ENCODE data around the gene PTPRQ.

PTPRQ gene

DNA sequence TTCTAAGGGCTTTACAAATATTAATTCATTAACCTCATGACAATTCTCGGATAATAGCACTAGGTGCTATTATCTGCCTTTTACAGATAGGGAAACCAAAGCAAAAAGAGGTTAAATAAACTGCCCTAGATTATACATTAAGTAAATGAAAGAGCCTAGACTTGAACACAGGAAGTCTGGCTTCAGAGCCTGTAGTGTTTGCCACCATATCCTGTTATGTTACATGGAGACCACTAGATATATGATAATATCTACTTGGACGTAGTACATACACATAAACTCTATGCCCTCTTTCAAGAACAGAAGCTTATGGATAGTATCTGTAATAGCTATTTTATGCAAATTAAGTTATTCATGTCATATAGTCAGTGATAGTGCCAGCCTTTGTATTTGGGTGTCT is 246.5 kb downstream of the PTPRQ start:
- no peak overlapping the region for H3K4me3 ChIP-seq (ENCODE audit: low read depth, low read length)
- DNase-seq (ENCODE audit: low read depth): no peak
- no peak for TF ChIP-seq POLR2A (IDR thresholded peaks at IDR 0.05; ENCODE audit: extremely low read depth, insufficient read length)
- no peak for TF ChIP-seq CTCF (IDR thresholded peaks at IDR 0.05; ENCODE audit: low read depth, low read length)
- no peak for TF ChIP-seq MYC (IDR thresholded peaks at IDR 0.05; ENCODE audit: low read depth, low read length)
- TF ChIP-seq MAX (IDR thresholded peaks at IDR 0.05; ENCODE audit: low read depth, low read length): no peak

- no peak for TF ChIP-seq POLR2A (IDR thresholded peaks at IDR 0.05; ENCODE audit: extremely low read depth, insufficient read length)
- H3K4me3 ChIP-seq (ENCODE audit: low read depth, low read length): no peak overlapping the region
- DNase-seq (ENCODE audit: low read depth): no peak
These were observed 248.1 kb downstream of the PTPRQ start for GRCh38 chr12:80692114-80692513.

DNA sequence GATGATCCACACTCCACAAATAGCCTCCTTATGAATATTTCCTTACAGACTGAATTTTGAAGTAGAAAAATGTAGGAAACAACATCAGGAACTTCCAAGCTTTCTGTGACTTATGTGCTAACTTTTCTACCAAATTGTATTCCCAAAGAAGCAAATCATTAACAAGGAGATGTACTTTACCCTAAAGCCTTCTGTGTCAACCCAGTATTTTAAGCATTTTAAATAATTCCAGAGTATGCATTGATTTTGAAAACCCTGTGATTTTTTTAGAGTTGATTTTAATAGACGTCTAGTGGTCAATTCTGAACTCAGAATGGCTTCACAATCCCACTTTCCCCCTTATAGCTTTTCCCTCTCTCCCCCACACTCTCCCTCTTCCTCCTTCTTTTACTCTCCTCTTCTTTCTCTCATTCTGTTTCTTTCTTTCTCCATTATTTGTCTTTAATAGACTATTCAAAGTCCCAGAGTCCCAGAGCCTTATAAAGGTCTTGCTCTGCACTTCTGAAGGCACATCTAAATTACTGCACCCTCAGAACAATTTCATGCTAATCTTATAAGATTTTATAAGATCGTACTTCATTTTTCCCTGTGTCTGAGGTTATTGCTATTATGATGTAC is 253.3 kb downstream of the PTPRQ start:
- DNase-seq (ENCODE audit: low read depth): no peak
- no peak for TF ChIP-seq MYC (IDR thresholded peaks at IDR 0.05; ENCODE audit: low read depth, low read length)
- no peak overlapping the region for H3K4me3 ChIP-seq (ENCODE audit: low read depth, low read length)

DNA sequence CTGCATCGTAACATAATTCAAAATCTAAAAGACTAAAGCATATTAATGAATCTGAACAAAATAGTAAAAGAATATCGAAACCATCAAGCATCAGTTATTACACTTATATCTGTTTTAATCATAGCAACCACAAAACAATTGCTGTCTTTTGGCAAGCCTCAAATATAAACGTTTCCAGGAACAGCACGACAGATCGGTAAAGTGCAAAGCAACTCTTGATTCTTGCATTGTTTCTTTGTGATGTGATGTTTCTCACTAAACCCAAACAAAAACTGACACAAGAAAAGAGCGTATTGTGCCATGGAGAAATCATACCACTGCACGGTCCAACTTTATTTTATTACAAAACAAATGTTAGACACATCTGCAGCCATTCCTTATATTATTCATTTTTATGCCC is 254.2 kb downstream of the PTPRQ start:
- H3K4me3 ChIP-seq (ENCODE audit: low read depth, low read length): no peak overlapping the region
- no peak for DNase-seq (ENCODE audit: low read depth)
- TF ChIP-seq MYC (IDR thresholded peaks at IDR 0.05; ENCODE audit: low read depth, low read length) (no peak), POLR2A (IDR thresholded peaks at IDR 0.05; ENCODE audit: extremely low read depth, insufficient read length) (no peak), CTCF (IDR thresholded peaks at IDR 0.05; ENCODE audit: low read depth, low read length) (no peak), MAX (IDR thresholded peaks at IDR 0.05; ENCODE audit: low read depth, low read length) (no peak)

DNA sequence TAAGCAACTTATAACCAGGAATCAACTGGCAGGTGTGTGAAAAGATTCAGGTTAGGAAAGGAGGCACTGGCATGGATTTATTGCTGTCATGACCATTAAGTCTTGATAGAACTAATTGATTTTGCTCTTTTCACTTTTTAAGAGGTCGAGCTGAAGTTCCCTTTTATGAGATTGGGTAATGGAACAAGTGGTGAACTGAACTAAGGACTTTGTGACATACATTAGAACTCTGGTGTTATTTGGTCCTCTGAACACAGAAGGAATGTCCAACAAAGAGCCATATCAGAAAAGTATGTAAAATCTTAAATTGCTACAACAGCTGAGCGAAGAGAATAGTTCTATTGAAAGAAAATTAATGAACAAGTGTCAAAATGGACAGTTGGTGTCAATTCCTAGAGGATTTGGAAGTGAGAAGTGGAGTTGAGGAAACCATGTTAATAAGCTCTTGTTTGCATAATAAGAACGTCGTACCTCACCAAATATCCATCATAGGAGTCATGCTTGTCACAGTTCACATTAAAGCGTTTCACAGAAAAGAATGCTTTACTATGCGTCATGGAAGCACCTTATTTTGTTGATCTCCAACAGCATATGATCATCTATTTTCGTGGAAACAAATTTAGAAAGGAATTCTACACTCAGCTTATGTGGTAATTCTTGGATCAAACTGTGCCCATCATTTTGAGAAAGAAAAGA is 255.0 kb downstream of the PTPRQ start:
- DNase-seq (ENCODE audit: low read depth): no peak
- no peak for TF ChIP-seq MAX (IDR thresholded peaks at IDR 0.05; ENCODE audit: low read depth, low read length)
- no peak overlapping the region for H3K4me3 ChIP-seq (ENCODE audit: low read depth, low read length)

GRCh38 chr12:80700327-80700726 is 256.3 kb downstream of the PTPRQ start:
- no peak for TF ChIP-seq POLR2A (IDR thresholded peaks at IDR 0.05; ENCODE audit: extremely low read depth, insufficient read length)
- no peak for TF ChIP-seq CTCF (IDR thresholded peaks at IDR 0.05; ENCODE audit: low read depth, low read length)
- no peak for TF ChIP-seq MYC (IDR thresholded peaks at IDR 0.05; ENCODE audit: low read depth, low read length)
- no peak for TF ChIP-seq MAX (IDR thresholded peaks at IDR 0.05; ENCODE audit: low read depth, low read length)
- H3K4me3 ChIP-seq (ENCODE audit: low read depth, low read length): no peak overlapping the region
- no peak for DNase-seq (ENCODE audit: low read depth)

DNA sequence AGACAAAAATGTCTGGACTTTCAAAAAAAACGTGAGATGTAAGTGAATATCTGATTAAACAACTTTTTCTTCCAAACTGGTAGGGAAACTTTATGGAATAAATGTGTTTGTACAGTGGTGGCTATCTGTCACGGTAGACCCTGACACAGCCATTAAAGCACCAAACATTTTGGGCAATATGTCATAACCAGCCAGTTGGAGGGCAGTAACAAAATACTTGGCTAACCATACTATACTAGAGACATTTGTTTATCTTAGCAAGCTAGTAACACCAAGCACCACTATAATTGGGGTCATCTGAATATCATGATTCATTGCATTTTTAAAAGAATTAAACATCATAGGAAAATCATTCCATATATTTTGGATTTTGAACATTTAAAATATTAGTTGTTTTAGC is 257.4 kb downstream of the PTPRQ start:
- TF ChIP-seq CTCF (IDR thresholded peaks at IDR 0.05; ENCODE audit: low read depth, low read length) (no peak), POLR2A (IDR thresholded peaks at IDR 0.05; ENCODE audit: extremely low read depth, insufficient read length) (no peak), MYC (IDR thresholded peaks at IDR 0.05; ENCODE audit: low read depth, low read length) (no peak), MAX (IDR thresholded peaks at IDR 0.05; ENCODE audit: low read depth, low read length) (no peak)
- H3K4me3 ChIP-seq (ENCODE audit: low read depth, low read length): no peak overlapping the region
- no peak for DNase-seq (ENCODE audit: low read depth)
